Thyroid gland (tissue), 4 donors: ENCODE measurements around the gene TXNDC2. TPM values are rescaled to one million over a fixed set of nuclear protein-coding genes. Genes with fewer than 3 reads are reported as not detected.

ENCODE experiments used
- DNase-seq, 2 donors: peaks; one replicate each; pipeline ENCODE4 v3.0.0-alpha.2; 2019
- H3K27ac ChIP-seq, 3 donors: fragments of 200-600 bp; sonication (generic); 1 replicate in 2 of 3; 2 replicates in 1 of 3; pipeline ENCODE4 v1.5.1; 2016 to 2019; ENCODE audit warnings: mild to moderate bottlenecking in 1 of 3, moderate library complexity in 1 of 3
- H3K27me3 ChIP-seq: fragments of 200-600 bp; sonication (generic); one replicate; pipeline ENCODE4 v1.5.1; 2019
- H3K36me3 ChIP-seq, 2 donors: fragments of 200-600 bp; sonication (generic); one replicate each; pipeline ENCODE4 v1.5.1; 2016 to 2019
- H3K4me1 ChIP-seq, 2 donors: fragments of 200-600 bp; sonication (generic); one replicate each; pipeline ENCODE4 v1.5.1; 2017 to 2019
- H3K4me3 ChIP-seq, 3 donors: fragments of 200-600 bp; sonication (generic); replicated peaks in 1 of 3; 1 replicate in 2 of 3; 2 replicates in 1 of 3; pipeline ENCODE4 v1.5.1; 2016; ENCODE audit warnings: mild to moderate bottlenecking in 1 of 3
- H3K9me3 ChIP-seq: fragments of 200-600 bp; sonication (generic); one replicate; pipeline ENCODE4 v1.5.1; 2017
- CTCF ChIP-seq, 6 experiments: fragments of 200-600 bp in 3 of 6; fragments of 450-650 bp in 3 of 6; sonication (generic) in 3 of 6; IDR thresholded peaks; one replicate each; pipeline ENCODE4 v1.5.1; 2016 to 2019; ENCODE audit warnings: antibody characterized with exemption in 6 of 6, mild to moderate bottlenecking in 2 of 6, inconsistent platforms in 1 of 6, moderate library complexity in 1 of 6
- POLR2A ChIP-seq, 2 donors: fragments of 450-650 bp; IDR thresholded peaks; one replicate each; pipeline ENCODE4 v1.6.1; 2017; ENCODE audit warnings: antibody characterized with exemption in 2 of 2, mild to moderate bottlenecking in 2 of 2, moderate library complexity in 1 of 2
- WGBS, 2 donors: methylation state at CpG; one replicate each; pipeline ENCODE4 v1.1.5; 2017; 5-methylcytosine and 5-hydroxymethylcytosine counted together
- intact Hi-C: fragments of 100-400 bp; cut with DNase I; formaldehyde crosslinking; loops from one replicate; pipeline ENCODE4 v1.15.1; 2023
- total RNA-seq, 4 donors: library from RNA; depleted of rRNA; stranded (reverse); fragments of >200 nt; gene quantifications; one replicate each; pipeline ENCODE4 v1.2.3, GENCODE V29; 2016

Gene TXNDC2
- total RNA-seq, 4 donors from 2014 or later: not detected

DNA sequence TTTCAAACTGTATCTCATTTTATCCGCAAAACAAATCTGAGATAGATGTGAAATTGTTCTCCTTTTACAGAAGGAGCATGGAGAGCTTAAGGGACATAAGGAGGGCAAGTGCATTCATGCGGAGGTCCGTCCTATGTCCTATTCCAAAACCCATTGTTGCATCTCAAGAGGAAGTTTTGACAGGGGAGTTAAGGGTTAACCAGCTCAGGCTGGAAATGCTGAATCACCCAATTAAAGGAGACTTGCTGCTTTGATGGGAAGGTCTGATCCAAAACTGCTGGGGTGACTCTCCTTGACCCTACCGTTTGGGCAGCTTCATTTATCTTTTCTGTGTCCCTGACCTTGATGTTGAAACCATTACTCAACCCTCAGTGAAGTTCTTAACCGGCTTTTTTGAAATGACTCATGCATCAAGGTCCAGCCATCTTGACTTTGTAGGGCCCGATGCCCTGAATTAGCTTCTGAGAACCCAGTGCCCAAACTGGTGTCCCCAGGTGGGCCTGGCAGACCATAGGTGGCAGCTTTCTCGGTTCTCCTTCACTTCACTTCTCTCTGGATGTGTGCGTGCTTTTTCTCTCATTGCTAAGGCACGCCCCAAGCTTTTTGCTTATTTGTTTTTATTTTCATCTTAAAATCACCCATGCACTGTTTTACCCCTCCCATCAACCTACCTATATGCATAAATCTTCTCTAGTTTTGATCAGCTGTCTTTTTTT, 15.9 kb upstream of the TXNDC2 start:
- WGBS, 2 donors: 70 to 71% methylated on average over 9 of the region's 9 CpGs
- no peaks in the 10 kb centered on the region for H3K9me3 ChIP-seq
- no peak for DNase-seq

GRCh38 chr18:9870431-9871008, 15.3 kb upstream of the TXNDC2 start:
- H3K4me3 ChIP-seq: no peak overlapping the region
- H3K27me3 ChIP-seq: no peaks in the 10 kb centered on the region
- WGBS, 2 donors: 74 to 77% methylated on average over 4 of the region's 4 CpGs
- no peak for DNase-seq
- H3K36me3 ChIP-seq: no peaks in the 10 kb centered on the region
- no peaks in the 10 kb centered on the region for H3K9me3 ChIP-seq
- H3K4me1 ChIP-seq: peaks cover 0 to 10% of the 10 kb centered on the region in 2 donors
- H3K27ac ChIP-seq: no peak overlapping the region
- TF ChIP-seq CTCF (IDR thresholded peaks at IDR 0.05) (no peak), POLR2A (IDR thresholded peaks at IDR 0.05) (no peak)
- intact Hi-C loops: no loop called here

More for the DNA sequence above, 15.9 kb upstream of the TXNDC2 start:
- peaks cover 0 to 10% of the 10 kb centered on the region in 2 donors for H3K4me1 ChIP-seq
- intact Hi-C loops: no loop called here
- H3K27ac ChIP-seq: no peak overlapping the region
- TF ChIP-seq CTCF (IDR thresholded peaks at IDR 0.05): no peak
- no peak for TF ChIP-seq POLR2A (IDR thresholded peaks at IDR 0.05)
- H3K36me3 ChIP-seq: no peaks in the 10 kb centered on the region
- H3K27me3 ChIP-seq: no peaks in the 10 kb centered on the region
- no peak overlapping the region for H3K4me3 ChIP-seq

DNA sequence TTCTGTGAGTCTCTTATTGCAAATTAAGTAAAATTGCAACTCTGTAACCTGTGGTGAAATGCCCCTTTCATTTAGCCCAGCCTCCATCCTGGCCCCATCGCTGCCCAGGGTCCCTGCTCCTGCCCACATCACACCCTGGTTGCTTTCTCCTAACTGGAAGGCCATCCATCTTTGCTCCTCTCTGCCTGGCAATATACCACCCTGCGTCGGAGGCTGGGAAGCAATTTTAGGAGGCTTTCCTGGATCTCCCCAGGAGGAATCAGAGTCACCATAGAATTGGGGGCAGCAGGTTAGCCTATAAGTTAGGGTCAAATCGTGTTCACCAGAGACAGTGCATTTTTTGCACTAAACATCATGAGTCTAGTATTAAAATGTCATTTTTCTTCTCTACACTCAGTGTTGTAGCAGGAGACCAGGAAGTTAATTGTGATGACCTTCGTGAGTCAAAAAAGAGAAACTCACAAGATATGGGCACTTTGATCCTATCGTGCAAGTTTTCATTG, 14.5 kb upstream of the TXNDC2 start:
- H3K9me3 ChIP-seq: no peaks in the 10 kb centered on the region
- no peak for TF ChIP-seq POLR2A (IDR thresholded peaks at IDR 0.05)
- TF ChIP-seq CTCF (IDR thresholded peaks at IDR 0.05): no peak
- H3K36me3 ChIP-seq: no peaks in the 10 kb centered on the region
- H3K4me1 ChIP-seq: peaks cover 0 to 10% of the 10 kb centered on the region in 2 donors
- no peak for DNase-seq
- H3K4me3 ChIP-seq: no peak overlapping the region
- 90 to 92% methylated on average over 5 to 6 of the region's 6 CpGs for WGBS, 2 donors
- no peaks in the 10 kb centered on the region for H3K27me3 ChIP-seq
- intact Hi-C loops: no loop called here
- H3K27ac ChIP-seq: no peak overlapping the region

DNA sequence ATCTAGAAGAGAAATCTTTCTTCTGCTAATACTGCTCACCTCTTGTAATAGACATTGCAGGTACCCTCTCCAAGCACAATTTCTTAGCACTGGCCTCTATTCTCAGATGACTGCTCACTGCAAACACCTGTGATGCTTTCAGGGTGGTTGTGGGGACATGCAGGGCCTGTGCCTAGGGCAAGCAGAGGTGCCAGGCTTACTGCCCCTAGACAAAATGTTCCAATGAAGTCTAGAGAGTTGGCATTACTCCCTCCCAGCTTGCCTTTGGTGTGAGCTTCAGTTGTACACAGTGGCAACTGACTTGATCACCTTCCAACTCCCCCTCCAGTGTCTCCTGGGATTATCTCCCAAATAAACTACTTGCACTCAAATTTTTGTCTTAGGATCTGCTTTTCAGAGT, 12.9 kb upstream of the TXNDC2 start:
- DNase-seq: no peak
- Histone ChIP-seq H3K9me3 (no peaks in the 10 kb centered on the region), H3K36me3 (no peaks in the 10 kb centered on the region), H3K27me3 (no peaks in the 10 kb centered on the region), H3K27ac (no peak overlapping the region), H3K4me1 (peaks cover 0 to 15% of the 10 kb centered on the region in 2 donors), H3K4me3 (no peak overlapping the region)
- TF ChIP-seq POLR2A (IDR thresholded peaks at IDR 0.05) (no peak), CTCF (IDR thresholded peaks at IDR 0.05) (no peak)
- intact Hi-C loops: no loop called here

DNA sequence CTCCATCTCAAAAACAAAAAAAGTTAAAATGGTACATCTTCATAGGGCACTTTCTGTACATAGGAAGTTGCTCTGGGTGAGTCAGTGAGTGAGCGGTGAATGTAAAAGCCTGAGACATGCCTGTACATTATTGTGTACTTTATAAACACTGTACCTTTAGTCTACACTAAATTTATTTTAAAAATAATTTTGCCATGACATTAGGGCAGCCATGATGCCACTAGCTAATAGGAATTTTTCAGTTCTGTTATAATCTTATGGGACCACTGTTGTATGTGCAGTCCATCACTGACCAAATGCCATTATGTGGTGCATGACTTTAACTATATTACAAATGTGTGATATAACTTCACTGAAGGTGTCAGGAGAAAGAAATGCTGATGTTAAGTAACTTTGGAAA, 11.0 kb upstream of the TXNDC2 start:
- intact Hi-C loops: no loop called here
- no peaks in the 10 kb centered on the region for H3K9me3 ChIP-seq
- H3K27me3 ChIP-seq: no peaks in the 10 kb centered on the region
- H3K4me1 ChIP-seq: peaks cover 0 to 11% of the 10 kb centered on the region in 2 donors
- H3K4me3 ChIP-seq: no peak overlapping the region
- WGBS, 2 donors: 95 to 98% methylated on average over 1 of the region's 1 CpG
- H3K36me3 ChIP-seq: no peaks in the 10 kb centered on the region
- no peak for DNase-seq
- TF ChIP-seq POLR2A (IDR thresholded peaks at IDR 0.05) (no peak), CTCF (IDR thresholded peaks at IDR 0.05) (no peak)
- H3K27ac ChIP-seq: no peak overlapping the region
